ENCODE data around the gene COL5A3.

GRCh38 chr19:10027158-10027997, 17.1 kb upstream of the COL5A3 start:
- TF ChIP-seq POLR2A (IDR thresholded peaks at IDR 0.05; ENCODE audit: low read length) (no peak), GATA1 (IDR thresholded peaks at IDR 0.05; ENCODE audit: low read depth, low read length) (no peak)

All from erythroblast (primary cell).